NCI-H146 treated with DMSO at 0.1 percent for 48 hours (cell line): ENCODE results near the gene ABLIM3.
"Not testable (repeated sequence)": the region's sequence is repeated elsewhere in the genome, so short reads cannot be mapped to it uniquely, and the experiment has no call there.

Experiments
- DNase-seq: peaks from one replicate; lab custom pipeline; 2025; ENCODE audit not compliant: unreplicated experiment; lab: John Stamatoyannopoulos, UW

The ABLIM3 gene

GRCh38 chr5:149247726-149248125 is 106.4 kb downstream of the ABLIM3 start:
- DNase-seq: no peak

- DNase-seq: no peak
These were observed 110.3 kb downstream of the ABLIM3 start for GRCh38 chr5:149251546-149251945.

GRCh38 chr5:149254506-149254905 is 113.2 kb downstream of the ABLIM3 start:
- no peak for DNase-seq

GRCh38 chr5:149256451-149256850 is 115.2 kb downstream of the ABLIM3 start:
- DNase-seq: no peak

- DNase-seq: no peak
These were observed 115.8 kb downstream of the ABLIM3 start for GRCh38 chr5:149257131-149257530.

- DNase-seq: no peak
These were observed 116.8 kb downstream of the ABLIM3 start for GRCh38 chr5:149257889-149258705.

- DNase-seq: no peak
These were observed 119.5 kb downstream of the ABLIM3 start for GRCh38 chr5:149260761-149261160.

- no peak for DNase-seq
These were observed 120.0 kb downstream of the ABLIM3 start for GRCh38 chr5:149261246-149261645.

- DNase-seq: no peak
These were observed 121.0 kb downstream of the ABLIM3 start for GRCh38 chr5:149262315-149262714.

- DNase-seq: peak; percentile 15
These were observed 123.3 kb downstream of the ABLIM3 start for GRCh38 chr5:149264439-149265067.

- no peak for DNase-seq
These were observed 123.8 kb downstream of the ABLIM3 start for GRCh38 chr5:149265068-149265465.

- DNase-seq: no peak
These were observed 124.3 kb downstream of the ABLIM3 start for GRCh38 chr5:149265597-149265996.

- DNase-seq: no peak
These were observed 126.1 kb downstream of the ABLIM3 start for GRCh38 chr5:149267241-149267973.

GRCh38 chr5:149268928-149269557 is 127.8 kb downstream of the ABLIM3 start:
- no peak for DNase-seq

- no peak for DNase-seq
These were observed 130.0 kb downstream of the ABLIM3 start for GRCh38 chr5:149271195-149271715.

GRCh38 chr5:149271716-149272563 is 130.6 kb downstream of the ABLIM3 start, which contains the start of gene AFAP1L1:
AFAP1L1 (plus strand) TSS chr5:149271859; CDS start chr5:149271969, 110 bp downstream.
- DNase-seq: no peak

- not testable (repeated sequence) for DNase-seq
These were observed 131.5 kb downstream of the ABLIM3 start for GRCh38 chr5:149272781-149273180.

GRCh38 chr5:149273237-149273636 is 131.9 kb downstream of the ABLIM3 start:
- DNase-seq: no peak

GRCh38 chr5:149273950-149274349 is 132.7 kb downstream of the ABLIM3 start:
- DNase-seq: no peak

GRCh38 chr5:149274939-149275338 is 133.6 kb downstream of the ABLIM3 start:
- no peak for DNase-seq
